Thyroid gland (tissue), 4 donors: ENCODE results near the gene LRRC2.

ENCODE experiments used
- CTCF ChIP-seq, 6 experiments: fragments of 200-600 bp in 3 of 6; fragments of 450-650 bp in 3 of 6; sonication (generic) in 3 of 6; IDR thresholded peaks; one replicate each; pipeline ENCODE4 v1.5.1; 2016 to 2019; ENCODE audit warnings: antibody characterized with exemption in 6 of 6, mild to moderate bottlenecking in 2 of 6, inconsistent platforms in 1 of 6, moderate library complexity in 1 of 6
- POLR2A ChIP-seq, 2 donors: fragments of 450-650 bp; IDR thresholded peaks; one replicate each; pipeline ENCODE4 v1.6.1; 2017; ENCODE audit warnings: antibody characterized with exemption in 2 of 2, mild to moderate bottlenecking in 2 of 2, moderate library complexity in 1 of 2

GRCh38 chr3:46509661-46510187 is 56.4 kb downstream of the LRRC2 start:
- no peak for TF ChIP-seq CTCF (IDR thresholded peaks at IDR 0.05)
- no peak for TF ChIP-seq POLR2A (IDR thresholded peaks at IDR 0.05)
